AG04449 (cell line): ENCODE measurements around the gene FOXL1.
A peak's percentile ranks its signal among the peaks of the same experiment; 100 is the strongest.
"Not testable (repeated sequence)": the region's sequence is repeated elsewhere in the genome, so short reads cannot be mapped to it uniquely, and the experiment has no call there.

Source experiments
- CTCF ChIA-PET: fragments of 350-600 bp; formaldehyde crosslinking; extraction: SDS; loops from one replicate; lab custom pipeline; 2021; ENCODE audit warnings: antibody characterized with exemption; lab: Yijun Ruan, JAX
- POLR2A ChIA-PET: fragments of 400-600, 350-600 bp; formaldehyde crosslinking; extraction: SDS; loops from one replicate; lab custom pipeline; 2020; ENCODE audit warnings: antibody characterized with exemption, inconsistent platforms; lab: Yijun Ruan, JAX
- DNase-seq: peaks from one replicate; pipeline ENCODE4 v3.0.0-alpha.2; 2010; ENCODE audit warnings: low read depth, low spot score
- H3K4me3 ChIP-seq: 2 replicates; pipeline ENCODE4 v1.5.1; 2011; ENCODE audit warnings: low read depth, mild to moderate bottlenecking, control low read depth, low read length
- TF ChIP-seq, protein P1 (sequence below): IDR thresholded peaks from one replicate; pipeline ENCODE4 v1.5.1; 2011; ENCODE audit warnings: mild to moderate bottlenecking, moderate library complexity, low read length, control low read depth, inconsistent platforms; ENCODE audit not compliant: insufficient read depth; ENCODE audit errors: missing control alignments

The FOXL1 gene

DNA sequence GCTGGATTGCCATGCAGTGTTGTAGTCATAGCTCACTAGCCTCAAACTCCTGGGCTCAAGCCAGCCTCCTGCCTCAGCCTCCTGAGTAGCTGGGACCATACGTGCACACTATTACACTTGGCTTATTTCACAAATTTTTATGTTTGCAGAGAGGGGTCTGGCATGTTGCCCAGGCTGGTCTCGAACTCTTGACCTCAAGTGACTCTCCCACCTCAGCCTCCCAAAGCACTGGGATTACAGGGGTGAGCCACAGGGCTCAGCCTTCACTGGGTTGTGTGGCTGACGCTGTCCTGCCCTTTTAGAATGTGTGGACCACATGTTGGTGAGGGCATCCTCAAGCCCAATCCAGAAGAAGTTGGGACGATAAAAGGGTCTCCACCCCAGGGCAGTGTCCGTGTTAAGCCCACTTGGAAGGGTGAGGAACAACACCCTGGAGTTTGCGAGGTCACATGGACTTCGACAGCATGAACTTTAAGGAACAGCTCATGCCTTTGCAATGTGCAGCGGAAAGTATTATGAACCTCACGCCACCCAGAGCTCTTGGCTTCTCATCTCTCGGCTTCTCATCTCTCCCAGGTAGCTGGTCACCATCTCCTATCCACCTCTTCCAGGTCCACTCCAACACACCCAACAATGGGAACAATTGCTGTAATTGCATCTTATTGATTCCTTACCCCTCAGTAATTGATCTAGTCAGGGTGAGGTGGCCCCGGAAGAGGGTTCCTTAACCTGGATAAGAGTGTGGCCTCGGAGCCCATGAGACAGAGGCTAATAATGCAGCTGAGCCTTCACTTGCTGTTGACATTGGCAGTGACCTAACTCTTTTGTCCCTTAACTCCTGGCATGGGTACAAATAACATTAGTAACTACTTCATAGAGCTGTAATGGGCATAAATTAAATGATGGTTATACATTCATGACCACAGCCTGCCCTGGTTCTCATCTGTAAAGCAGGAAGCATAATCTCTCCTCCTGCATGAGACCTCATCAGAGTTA is 6.7 kb downstream of the FOXL1 start:
- CTCF ChIA-PET: interaction anchor here (1.0 to 1.9 kb wide), 4 partner anchors 10 to 176 kb away, joined by 3 to 7 read pairs (median 4); no protein-coding TSS in a partner anchor
- no peak for DNase-seq
- POLR2A ChIA-PET: interaction anchor here (0.9 to 2.0 kb wide), 8 partner anchors 9 to 367 kb away, joined by 3 to 17 read pairs (median 4); no protein-coding TSS in a partner anchor

DNA sequence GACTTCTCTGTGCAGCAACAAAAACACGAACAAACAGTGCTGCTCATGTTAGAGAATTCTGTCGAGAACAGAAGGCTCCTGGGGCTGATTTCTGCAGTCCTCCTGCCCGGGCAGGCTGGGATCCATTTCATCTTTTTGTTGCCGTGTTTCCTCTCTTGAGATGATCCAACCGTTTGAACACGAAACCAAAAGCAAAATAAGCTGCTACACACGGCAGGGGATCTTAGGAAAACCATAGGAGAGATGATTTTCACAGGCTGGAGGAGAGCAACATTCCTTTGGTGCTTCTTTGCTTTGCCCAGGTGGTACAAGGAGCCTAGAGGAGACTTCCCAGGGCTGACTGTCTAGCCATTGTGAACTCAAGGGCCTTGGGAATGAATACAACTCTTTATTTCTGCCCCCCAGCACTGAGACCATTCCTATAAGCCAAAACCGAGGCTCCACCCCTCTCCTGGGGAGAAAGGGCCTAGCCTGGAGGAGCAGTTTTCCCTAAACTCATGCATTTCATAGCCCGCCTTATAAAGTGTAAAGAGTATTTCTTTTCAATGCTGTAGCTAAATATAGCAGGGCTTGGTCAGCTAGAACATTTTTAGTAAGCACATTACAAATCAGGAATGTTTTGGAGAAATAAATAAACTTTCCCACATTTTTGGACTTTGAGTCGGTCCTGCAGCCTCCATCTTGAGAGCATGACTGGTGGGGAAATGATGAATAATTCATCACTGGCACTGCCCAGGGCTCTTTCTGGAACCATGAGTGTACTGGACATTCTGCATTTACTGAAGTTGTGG is 7.7 kb downstream of the FOXL1 start:
- CTCF ChIA-PET: interaction anchor here (1.0 kb wide), 3 partner anchors 11 to 22 kb away, joined by 4 read pairs; no protein-coding TSS in a partner anchor
- POLR2A ChIA-PET: interaction anchor here (0.7 to 2.0 kb wide), 8 partner anchors 10 to 711 kb away, joined by 3 to 17 read pairs (median 4); no protein-coding TSS in a partner anchor
- DNase-seq: peak; percentile 84
- H3K4me3 ChIP-seq: no peak overlapping the region; the same call in none of the 2 replicates
- TF ChIP-seq, protein P1, sequence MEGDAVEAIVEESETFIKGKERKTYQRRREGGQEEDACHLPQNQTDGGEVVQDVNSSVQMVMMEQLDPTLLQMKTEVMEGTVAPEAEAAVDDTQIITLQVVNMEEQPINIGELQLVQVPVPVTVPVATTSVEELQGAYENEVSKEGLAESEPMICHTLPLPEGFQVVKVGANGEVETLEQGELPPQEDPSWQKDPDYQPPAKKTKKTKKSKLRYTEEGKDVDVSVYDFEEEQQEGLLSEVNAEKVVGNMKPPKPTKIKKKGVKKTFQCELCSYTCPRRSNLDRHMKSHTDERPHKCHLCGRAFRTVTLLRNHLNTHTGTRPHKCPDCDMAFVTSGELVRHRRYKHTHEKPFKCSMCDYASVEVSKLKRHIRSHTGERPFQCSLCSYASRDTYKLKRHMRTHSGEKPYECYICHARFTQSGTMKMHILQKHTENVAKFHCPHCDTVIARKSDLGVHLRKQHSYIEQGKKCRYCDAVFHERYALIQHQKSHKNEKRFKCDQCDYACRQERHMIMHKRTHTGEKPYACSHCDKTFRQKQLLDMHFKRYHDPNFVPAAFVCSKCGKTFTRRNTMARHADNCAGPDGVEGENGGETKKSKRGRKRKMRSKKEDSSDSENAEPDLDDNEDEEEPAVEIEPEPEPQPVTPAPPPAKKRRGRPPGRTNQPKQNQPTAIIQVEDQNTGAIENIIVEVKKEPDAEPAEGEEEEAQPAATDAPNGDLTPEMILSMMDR: no peak

More for the DNA sequence above, 6.7 kb downstream of the FOXL1 start:
- TF ChIP-seq, protein P1: no peak
- H3K4me3 ChIP-seq: no peak overlapping the region; the same call in 1 of the 2 replicates

DNA sequence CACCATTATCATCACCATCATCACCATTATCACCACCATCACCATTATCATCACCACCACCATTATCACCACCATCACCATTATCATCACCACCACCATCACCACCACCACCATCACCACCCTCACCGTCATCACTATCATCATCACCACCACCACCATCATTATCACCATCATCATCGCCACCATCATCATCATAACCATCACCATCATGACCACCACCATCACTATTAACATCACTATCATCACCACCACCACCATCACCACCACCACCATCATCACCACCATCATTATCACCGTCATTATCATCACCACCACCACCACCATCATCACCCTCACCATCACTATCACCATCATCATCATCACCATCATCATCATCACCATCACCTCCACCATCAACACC is 9.1 kb downstream of the FOXL1 start:
- CTCF ChIA-PET: no interaction called here
- TF ChIP-seq, protein P1: no peak
- DNase-seq: no peak
- no peak overlapping the region for H3K4me3 ChIP-seq
- POLR2A ChIA-PET: no interaction called here

DNA sequence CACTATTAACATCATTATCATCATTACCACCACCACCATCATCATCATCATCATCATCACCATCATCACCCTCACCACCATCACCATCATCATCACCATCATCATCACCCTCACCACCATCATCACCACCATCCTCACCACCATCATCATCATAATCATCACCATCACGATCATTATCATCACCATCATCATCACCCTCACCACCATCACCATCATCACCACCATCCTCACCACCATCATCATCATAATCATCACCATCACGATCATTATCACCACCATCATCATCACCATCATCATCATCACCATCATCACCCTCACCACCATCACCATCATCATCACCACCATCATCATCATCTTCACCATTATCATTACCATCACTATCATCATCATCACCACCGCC is 9.6 kb downstream of the FOXL1 start:
- DNase-seq, H3K4me3 ChIP-seq, CTCF ChIA-PET: not testable (repeated sequence)
- POLR2A ChIA-PET: interaction anchor here (0.7 kb wide), 1 partner anchor 17 kb away, joined by 3 read pairs; no protein-coding TSS in a partner anchor

DNA sequence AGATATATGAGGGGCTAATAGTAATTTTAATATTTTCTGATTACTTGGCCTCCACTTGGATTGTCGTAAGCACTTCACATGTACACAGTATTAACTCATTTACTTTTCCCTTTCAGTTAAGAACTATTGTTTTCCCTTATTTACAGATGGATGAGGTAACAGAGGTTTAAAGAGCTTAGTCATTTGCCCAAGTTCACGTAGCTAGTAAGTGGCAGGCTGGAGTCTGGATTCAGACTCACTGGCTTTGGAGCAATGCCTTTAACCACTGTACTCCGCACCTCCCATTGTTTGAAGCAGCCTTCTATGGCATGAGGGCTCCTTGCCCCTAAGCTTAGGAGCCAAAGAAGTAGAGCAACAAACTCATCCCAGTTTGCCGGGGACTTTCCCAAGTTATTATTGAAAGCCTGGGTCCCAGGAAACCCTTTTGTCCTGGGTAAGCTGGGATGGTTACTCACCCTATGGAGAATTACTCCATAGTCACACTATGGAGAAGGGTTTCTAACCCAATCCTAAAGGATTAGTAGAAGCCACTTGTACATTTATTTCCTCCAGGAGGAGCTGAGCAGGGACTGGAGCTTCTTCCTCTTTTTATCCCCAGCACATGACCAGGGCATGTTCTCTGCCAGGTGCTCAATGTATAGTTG is 12.3 kb downstream of the FOXL1 start:
- ChIA-PET CTCF (interaction anchor here (0.7 to 1.4 kb wide), 6 partner anchors 11 to 472 kb away, joined by 3 to 6 read pairs (median 3); no protein-coding TSS in a partner anchor), POLR2A (interaction anchor here (0.8 to 1.7 kb wide), 5 partner anchors 13 to 90 kb away, joined by 3 to 7 read pairs (median 4); partner anchors contain the start of gene FOXL1)
- TF ChIP-seq, protein P1: no peak
- peak; percentile 68 for DNase-seq
- H3K4me3 ChIP-seq: no peak overlapping the region

DNA sequence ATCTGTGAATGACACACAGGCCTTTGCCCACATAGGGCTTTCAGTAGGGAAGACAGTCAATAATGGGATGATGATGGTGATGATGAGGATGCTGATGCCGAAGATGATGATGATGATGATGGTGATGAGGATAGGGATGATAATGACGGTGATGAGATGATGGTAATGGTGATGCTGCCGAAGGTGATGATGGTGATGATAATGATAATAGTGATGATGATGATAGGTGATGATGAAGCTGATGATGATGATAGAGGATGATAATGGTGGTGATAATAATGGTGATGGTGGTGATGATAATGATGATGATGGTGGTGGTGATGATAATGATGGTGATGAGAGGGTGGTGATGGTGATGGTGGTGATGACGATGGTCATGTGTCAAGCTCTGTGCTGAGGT is 12.9 kb downstream of the FOXL1 start:
- no peak for DNase-seq
- no peak overlapping the region for H3K4me3 ChIP-seq
- CTCF ChIA-PET: interaction anchor here (0.7 to 1.4 kb wide), 6 partner anchors 12 to 471 kb away, joined by 3 to 6 read pairs (median 3); no protein-coding TSS in a partner anchor
- TF ChIP-seq, protein P1: no peak
- POLR2A ChIA-PET: interaction anchor here (1.5 to 1.7 kb wide), 2 partner anchors 14 to 89 kb away, joined by 5 to 7 read pairs; partner anchors contain the start of gene FOXL1
